ENCODE measurements around the gene HRCT1.
A peak's percentile ranks its signal among the peaks of the same experiment; 100 is the strongest.
"Not testable (repeated sequence)": the region's sequence is repeated elsewhere in the genome, so short reads cannot be mapped to it uniquely, and the experiment has no call there.

HRCT1 gene

DNA sequence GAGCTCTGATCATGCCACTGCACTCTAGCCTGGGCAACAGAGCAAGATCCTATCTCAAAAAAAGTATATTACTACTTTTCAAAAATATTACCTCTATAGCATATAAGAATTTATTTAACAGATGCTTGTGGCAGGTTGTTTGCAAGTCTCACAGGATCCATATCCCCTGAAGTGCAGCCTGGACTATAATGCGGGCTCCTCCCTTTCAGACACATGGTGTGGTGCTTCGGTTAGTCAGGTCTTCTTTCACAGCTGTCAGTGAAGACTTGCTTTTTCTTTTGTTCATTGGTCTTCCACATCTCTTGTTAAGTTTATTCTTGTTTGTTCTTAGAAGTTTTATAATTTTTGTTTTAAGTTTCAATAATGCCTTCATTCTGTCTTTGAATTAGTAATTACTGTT is 9.4 kb upstream of the HRCT1 start:
- no peak for DNase-seq

DNA sequence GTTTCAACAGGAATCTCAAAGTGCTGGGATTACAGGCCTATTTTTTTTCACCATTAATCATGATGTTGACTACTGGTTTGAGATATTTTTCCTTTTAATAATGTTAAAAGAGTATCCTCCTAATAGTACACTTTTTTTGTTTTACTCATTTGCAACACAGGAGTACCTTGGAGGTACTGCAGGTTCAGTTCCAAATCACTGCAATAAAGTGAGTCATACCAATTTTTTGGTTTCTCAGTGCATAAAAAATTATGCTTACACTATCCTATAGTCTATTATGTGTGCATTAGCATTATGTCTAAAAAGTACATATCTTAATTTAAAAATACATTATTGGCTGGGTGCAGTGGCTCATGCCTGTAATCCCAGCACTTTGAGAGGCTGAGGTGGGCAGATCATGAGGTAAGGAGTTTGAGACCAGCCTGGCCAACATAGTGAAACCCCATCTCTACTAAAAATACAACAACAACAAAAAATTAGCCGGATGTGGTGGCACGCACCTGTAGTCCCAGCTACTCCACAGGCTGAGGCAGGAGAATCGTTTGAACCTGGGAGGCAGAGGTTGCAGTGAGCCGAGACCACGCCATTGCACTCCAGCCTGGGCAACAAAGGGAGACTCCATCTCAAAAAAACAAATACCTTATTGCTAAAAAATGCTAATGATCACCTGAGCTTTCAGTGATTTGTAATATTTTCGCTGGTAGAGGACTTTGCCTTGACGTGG is 8.5 kb upstream of the HRCT1 start:
- not testable (repeated sequence) for DNase-seq

DNA sequence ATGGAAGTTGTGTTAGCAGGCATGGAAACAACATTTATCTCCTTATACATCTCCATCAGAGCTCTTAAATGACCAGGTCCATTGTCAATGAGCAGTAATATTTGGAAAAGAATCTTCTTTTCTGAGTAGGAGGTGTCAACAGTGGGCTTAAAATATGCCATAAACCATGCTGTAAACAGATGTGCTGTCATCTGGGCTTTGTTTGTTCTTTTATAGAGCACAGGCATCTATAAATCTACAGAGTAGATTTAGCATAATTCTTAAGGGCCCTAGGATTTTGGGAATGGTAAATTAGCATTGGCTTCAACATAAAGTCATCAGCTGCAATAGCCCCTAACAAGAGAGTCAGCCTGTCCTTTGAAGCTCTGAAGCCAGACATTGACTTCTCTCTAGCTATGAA is 7.7 kb upstream of the HRCT1 start:
- DNase-seq = no peak

DNA sequence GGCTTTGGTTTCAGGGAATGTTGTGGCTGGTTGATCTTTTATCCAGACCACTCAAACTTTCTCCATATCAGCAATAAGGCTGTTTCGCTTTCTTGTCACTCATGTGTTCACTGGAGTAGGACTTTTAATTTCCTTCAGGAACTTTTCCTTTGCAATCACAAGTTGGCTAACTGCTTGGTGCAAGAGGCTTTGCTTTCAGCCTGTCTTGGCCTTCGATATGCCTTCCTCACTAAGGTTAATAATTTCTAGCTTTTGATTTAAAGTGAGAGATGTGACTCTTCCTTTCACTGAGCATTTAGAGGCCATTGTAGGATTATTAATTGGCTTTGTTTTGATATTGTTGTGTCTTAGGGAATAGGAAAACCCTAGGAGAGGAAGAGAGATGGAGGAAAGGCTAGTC is 7.0 kb upstream of the HRCT1 start:
- no peak for DNase-seq

DNA sequence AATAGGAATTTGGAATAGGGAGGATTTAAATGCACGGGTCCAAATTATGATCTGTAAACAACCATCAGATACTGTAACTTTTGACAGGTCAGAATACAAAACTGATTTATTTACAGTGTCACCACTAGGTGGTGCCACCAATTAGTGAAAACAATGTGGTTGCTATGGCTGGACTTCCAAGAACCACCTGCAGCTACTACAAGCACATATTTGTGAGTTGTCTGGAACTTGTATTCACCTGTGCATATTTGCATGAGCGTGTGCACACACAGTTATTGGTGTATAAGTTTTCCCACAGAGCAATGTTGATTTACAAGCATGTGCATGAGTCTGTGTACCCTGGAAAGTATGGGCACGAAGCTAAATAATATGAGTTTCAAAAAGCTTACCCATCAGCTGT is 3.0 kb upstream of the HRCT1 start:
- DNase-seq = peak in 3 of 51 donors; percentile 33 to 41 (median 34)

DNA sequence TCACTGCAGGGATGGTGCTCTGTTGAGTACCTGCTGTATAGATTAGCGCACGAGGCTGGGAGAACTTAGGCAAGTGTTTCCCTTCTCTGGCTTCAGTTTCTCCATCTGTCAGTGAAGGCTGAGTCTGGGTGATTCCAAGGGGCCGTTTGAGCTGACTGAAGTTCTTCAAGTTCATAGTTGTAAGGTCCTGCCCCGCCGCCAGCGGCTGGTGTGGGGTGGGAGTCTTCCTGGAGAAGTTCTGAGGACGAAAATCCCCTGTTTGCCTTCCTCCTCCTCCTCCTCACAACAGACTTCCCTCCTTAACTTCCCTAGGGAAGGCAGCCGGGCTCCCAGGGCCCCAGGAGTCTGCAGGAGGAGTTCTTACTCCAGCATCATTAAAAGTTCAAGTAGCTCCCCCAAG is 1.7 kb upstream of the HRCT1 start:
- no peak for DNase-seq

DNA sequence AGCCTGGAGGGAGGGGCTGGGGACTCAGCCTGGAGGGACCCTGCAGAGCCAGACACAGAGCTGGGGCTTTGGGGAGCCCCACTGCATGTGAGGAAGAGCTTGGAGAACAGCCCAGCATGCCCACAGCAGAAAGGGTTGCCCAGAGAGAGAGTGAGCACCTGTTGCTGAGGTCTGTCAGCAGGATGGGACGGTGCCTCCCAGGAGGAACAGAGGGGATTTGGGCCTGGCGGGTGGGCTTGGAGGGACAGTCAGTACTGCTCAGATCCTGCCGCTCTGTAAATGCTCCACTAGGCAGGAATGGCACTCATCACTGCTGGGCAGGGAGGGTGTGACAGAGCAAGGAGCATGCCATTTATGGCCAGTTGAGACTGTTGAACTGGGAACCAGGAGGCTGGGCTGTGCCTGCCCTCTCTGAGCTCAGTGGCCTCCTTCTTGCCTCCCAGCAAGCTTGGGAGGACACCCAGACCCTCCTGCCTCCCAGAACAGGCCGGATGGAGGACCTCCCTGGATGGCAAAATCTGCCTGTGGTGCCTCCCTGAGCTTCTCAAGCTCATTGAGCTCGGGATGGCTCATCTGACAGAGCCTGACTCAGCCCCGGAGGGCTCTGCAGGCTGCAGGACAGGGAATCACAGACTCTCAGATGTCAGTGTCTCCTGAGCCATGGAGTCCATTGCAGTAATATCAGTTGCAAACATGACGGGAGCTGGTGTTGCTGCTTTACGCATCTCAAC is 786 bp upstream of the HRCT1 start:
- no peak for DNase-seq

DNA sequence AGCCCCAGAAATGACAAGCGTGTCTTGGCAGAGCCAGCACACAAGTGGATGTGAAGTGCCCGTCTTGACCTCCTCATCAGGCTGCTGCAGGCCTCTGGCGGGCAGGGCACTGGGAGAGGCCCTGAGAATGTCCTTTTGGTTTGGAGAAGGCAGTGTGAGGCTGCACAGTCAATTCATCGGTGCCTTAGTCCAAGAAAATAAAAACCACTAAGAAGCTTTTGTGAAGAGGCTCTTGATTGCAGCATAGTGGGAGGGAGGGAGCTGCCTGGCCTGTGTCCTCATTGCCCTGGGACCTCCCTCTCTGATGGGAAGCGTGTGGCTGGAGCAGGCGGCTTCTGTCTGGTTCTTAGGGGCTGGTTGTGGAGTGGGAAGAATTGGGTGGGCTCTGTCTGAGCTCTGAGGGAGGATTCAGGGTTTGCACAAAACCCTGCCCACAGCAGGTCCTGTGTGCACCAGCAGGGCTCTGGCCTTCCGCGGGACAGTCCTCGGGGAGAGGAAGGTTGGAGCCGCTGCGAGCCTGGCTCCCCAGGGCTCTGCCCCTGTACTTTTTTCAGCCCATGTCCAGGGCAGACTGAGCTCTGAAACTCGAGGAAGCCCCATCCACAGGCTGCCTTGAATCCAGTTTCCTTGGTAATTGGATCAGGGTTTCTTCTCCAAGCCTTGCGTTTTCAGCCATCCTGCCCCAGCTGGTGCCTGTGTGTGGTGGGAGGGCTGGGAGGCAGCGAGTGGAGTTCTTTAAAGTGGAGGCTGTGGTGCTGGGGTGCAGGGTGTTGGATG is 1.1 kb downstream of the HRCT1 start:
- peak in 3 of 51 donors; percentile 12 to 42 (median 20) for DNase-seq

DNA sequence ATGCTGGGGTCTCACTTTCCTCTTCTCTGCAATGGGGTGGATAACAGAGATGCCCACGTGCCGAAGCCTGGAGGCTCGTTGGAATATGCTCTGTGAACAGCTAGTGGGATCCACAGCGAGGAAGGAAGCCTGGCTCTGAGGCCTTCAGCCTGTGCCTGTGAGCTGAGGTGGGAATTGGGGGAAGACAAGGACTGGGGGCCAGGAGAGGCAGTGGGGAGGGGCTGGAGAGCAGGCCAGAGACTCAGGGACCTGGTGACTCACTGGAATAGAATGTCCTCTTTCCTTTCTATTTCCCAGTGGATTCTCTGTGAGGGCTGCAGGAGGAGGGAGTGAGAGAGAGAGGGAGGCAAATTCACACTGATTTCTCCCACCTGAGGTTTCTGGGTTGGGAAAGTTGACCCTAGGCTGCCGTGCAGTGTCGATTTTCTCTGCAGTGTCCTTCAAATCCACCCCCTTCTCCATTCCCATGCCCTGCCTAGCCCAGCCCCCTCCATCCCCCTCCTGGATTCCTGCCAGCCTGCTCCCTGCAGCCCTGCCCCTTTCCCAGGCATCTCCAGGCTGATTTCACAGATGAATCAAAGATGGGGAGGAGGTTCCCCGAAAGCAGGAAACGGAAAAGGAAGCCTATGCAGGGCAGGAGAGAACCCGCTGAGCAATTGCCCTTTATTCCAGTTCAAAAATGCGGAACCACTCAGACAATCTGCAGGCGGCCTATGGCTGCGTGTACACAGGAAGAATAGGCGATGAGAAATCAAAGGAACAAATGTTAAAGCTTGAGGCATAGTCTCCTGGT is 1.9 kb downstream of the HRCT1 start:
- DNase-seq = peak in 7 of 51 donors; percentile 4 to 40 (median 22)

DNA sequence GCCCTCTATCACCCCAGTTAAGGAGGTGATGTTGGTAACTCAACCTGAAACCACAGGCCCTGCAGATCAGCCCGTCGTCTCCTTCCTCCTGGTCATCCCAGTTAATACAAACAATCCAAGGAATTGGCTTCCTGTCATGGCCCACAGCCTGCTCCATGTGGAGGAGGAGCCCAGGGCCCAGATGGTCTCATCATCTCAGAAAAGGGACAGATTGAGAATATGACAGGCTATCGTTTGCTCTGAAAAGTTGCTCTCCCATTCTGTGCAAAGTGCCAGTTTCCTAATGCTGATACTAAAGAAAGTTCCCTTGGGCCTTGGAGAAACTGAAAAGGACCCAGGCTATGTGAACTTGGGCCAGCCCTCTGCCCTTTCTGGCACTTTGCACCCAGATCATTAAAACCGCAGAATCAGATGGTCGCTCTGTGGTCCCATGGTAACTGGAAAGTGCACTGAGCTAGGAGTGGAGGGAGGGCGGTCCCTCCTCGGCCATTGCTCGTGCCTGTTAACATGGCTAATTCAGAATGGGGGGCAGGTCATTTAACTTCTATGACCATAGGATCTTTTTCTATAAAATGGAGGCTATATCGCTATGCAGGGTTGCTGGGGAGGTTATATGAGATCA is 2.6 kb downstream of the HRCT1 start:
- no peak for DNase-seq

DNA sequence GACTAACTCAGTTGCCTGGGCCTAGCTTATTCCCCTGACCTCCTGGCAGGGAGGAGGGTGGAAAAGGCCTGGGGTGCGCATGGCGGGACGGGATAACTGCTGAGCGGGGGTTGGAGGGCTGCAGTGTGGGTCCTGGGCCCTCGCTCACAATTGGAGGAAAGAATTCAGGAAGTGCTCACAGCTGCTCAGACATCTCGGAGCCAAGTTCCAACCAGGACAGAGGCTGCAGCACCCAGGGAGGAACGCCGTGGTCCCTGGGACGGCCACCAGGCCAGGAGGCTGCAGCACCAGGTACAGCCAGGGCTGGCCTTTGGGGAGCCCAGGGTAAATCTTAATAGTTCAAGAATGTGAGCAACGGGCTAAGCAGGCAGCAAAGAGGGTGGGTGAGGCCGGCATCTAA is 3.3 kb downstream of the HRCT1 start, which contains the start of gene SPAAR:
SPAAR (plus strand) TSS at position 217 of the 400 bp plus-strand sequence. CDS start 974 bp downstream, outside the sequence.
- no peak for DNase-seq

DNA sequence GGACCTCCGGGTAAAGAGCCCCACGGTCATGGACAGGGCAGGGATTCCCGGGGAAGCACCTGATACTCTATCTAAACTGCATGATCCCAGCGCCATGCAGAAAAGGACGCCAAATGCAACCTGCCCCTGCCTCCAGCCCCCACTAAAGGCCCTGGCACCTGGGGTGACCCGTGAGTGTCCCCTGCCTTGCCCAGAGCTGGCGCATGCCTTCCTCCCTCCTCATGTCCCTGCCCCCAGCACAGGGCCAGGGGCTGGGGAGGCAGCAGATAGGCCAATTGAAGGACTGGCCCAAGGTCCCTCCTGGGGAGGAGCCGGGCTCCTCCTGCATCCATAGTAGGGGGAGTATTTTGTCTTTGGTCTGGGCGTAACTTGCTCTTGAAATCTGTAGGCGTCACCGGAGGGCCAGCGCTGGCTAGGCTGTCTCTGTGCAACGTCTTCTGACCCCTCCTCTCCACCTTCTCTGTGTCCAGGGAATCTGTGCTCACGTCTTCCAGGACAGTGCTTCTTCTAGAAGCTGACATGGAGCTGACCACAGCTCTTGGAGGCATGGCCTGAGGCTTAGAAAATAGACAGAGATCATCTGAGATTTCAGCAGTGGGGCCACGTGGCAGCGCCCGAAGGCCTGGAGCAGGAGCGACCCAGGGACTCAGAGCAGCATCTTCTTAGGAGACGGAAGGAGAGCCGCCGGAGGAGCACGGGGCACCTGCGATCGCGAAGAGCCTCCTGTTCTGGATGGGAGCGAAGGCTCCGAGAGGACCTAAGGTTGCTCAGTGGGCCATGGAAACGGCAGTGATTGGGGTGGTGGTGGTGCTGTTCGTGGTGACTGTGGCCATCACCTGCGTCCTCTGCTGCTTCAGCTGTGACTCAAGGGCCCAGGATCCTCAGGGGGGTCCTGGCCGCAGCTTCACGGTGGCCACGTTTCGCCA is 3.9 kb downstream of the HRCT1 start:
- DNase-seq = no peak

DNA sequence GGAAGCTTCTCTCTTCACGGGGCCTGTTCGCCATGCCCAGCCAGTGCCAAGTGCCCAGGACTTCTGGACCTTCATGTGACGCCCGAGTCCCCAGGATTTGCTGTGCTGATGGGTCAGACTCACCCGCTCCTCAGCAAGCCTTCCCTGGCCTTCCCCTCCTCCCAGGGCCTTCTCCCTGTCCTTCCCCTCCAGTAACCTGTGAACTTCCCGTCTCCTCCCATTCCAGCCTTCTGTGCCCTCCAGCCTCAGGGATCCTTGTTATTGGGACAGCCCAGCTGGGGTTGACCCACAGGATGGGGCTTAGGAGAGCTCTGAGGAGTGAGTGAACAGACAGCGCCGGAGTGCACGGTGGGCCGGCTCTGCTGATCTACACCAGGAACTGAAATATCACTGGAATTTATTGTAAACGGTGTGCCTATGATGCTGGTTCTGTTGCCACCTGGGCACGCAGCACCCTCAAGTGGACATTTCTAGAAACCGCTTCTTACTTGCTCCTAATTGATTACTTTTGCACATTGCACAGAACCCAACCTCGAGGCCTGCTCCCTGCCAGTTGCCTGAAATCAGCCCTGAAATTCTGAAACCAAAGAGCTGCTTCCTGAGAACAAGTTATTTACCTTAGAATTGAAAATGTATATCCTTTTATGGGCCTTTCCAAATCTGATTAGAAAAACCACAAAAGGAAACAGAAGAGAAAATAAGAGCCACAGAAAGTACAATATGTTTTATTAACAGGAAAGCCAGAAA is 4.8 kb downstream of the HRCT1 start:
- DNase-seq = no peak

DNA sequence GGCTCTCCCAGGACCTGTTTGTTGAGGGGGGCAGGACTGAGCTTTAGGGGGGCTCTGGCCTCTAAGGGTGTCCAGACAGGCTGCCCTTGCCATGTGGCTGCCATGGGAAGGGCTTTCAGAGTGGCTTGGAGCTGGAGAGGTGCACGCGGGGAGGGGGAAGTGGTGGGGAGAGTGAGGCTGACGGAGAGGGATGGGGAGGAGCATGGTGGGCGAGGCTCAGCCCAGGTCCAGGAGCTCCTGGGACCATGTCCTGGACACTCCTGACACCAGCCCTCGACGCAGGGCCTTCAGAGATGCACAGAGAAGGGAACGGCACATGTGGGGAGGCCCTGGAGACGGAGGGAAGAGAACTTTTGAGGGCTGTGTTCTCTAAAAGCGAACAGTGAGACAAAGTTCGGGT is 5.7 kb downstream of the HRCT1 start:
- DNase-seq = no peak

DNA sequence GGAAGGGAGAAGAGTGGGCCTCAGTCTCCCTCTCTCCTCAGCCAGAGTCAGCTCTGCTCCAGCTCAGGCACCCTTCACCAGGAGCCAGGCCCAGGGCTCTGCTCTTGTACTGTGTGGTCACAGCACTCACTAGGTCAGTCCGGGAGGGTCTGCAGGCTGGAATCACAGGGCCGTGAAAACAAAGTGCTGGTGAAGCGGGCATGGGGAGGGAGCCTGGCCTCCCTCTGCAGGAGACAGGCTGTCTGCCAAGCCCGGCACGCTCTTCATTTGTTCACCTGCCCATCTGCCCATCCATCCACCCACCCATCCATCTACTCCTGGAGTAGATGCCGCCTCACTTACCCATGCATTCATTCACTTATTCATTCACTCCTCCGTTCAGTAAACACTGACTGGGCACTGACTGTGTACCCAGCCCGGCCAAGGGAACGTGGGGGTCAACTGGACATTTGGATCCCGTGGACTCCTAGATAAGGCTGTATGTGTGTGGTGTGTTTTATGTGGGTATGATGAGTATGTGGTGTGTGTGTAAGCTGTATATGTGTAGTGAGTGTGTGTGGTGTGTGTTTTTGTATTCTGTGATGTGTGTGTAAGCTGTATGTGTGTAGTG is 6.9 kb downstream of the HRCT1 start:
- DNase-seq = no peak

DNA sequence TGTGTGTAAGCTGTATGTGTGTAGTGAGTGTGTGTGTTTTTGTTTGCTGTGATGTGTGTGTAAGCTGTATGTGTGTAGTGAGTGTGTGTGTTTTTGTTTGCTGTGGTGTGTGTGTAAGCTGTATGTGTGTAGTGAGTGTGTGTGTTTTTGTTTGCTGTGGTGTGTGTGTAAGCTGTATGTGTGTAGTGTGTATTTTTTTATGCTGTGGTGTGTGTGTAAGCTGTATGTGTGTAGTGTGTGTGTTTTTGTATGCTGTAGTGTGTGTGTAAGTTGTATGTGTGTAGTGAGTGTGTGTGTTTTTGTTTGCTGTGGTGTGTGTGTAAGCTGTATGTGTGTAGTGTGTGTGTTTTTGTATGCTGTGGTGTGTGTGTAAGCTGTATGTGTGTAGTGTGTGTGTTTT is 7.4 kb downstream of the HRCT1 start:
- not testable (repeated sequence) for DNase-seq

DNA sequence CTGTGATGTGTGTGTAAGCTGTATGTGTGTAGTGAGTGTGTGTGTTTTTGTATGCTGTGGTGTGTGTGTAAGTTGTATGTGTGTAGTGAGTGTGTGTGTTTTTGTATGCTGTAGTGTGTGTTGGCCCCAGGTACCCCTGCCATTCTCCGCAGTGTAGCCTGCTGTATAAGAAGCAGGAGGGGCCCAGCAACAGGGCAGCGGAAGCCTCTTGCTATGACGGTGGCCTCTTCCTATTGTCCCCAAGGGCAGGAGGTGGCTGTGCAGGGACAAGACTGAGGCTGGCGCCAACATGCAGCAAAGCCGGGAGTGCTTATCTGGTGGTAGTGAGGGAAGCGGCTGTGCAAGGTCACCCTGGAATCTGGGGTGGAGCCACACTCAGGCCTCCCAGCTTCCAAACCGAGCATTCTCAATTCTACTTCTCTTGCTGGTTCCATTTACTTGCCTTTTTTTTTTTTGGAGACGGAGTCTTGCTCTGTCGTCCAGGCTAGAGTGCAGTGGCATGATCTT is 8.4 kb downstream of the HRCT1 start:
- no peak for DNase-seq

DNA sequence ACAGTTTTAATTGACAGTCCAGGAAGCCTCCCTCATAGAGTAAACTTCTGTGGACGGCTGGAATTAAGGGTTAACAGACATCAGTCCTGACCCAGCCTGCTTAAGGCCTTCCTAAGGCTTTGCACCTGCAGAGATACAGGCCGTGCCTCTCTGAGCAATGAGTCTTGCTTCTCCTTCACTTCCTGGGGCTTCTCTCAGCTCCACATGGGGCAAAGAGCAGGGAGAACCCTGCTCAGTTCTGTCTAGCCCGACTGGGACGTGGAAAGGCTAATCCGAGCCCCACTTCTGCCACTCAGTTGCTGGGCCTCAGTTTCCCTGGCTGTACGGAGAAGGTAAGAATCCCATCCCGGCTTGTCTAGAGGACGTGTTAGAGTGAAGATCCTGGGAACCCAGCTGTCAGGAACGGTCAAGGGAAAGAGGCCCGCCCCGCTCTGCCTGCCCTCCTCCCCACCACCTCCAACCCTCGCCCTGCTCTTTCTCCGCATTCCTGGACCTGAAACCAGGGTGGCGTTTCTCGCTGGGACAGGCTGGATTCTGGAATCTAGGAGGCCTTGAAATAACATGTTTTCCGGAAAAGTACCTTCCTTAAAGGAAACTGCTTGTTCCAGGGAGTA is 9.8 kb downstream of the HRCT1 start:
- DNase-seq = no peak
